H9 (cell line): Measurements from ENCODE around the gene JAKMIP1. TPM values are rescaled to one million over a fixed set of nuclear protein-coding genes. Genes with fewer than 3 reads are reported as not detected.
A peak's percentile ranks its signal among the peaks of the same experiment; 100 is the strongest.

Experiments used
- DNase-seq: peaks from one replicate; pipeline ENCODE4 v3.0.0-alpha.2; 2017
- H2AFZ ChIP-seq: one replicate; pipeline ENCODE4 v1.6.1; 2013; ENCODE audit warnings: mild to moderate bottlenecking, low read length, control low read depth, moderate library complexity
- H2AK5ac ChIP-seq: 2 replicates; pipeline ENCODE4 v1.6.1; 2013; ENCODE audit warnings: low read length, control low read depth, mixed read lengths; ENCODE audit not compliant: insufficient read length
- H2BK120ac ChIP-seq: one replicate; pipeline ENCODE4 v1.6.1; 2013; ENCODE audit warnings: low read depth, mild to moderate bottlenecking, low read length, control low read depth, inconsistent platforms; ENCODE audit not compliant: poor library complexity, severe bottlenecking
- H2BK12ac ChIP-seq: 2 replicates; pipeline ENCODE4 v1.6.1; 2013; ENCODE audit warnings: low read length, control low read depth, mixed read lengths, low read depth; ENCODE audit not compliant: insufficient read length
- H2BK15ac ChIP-seq: 2 replicates; pipeline ENCODE4 v1.6.1; 2013; ENCODE audit warnings: low read depth, low read length, control low read depth
- H2BK20ac ChIP-seq: one replicate; pipeline ENCODE4 v1.6.1; 2013; ENCODE audit warnings: low read depth, mild to moderate bottlenecking, low read length, control low read depth, inconsistent platforms; ENCODE audit not compliant: poor library complexity, severe bottlenecking
- H2BK5ac ChIP-seq: 2 replicates; pipeline ENCODE4 v1.6.1; 2013; ENCODE audit warnings: low read length, control low read depth, mixed read lengths; ENCODE audit not compliant: insufficient read length
- H3K14ac ChIP-seq: 2 replicates; pipeline ENCODE4 v1.6.1; 2013; ENCODE audit warnings: low read length, control low read depth; ENCODE audit not compliant: insufficient read depth
- H3K18ac ChIP-seq: 2 replicates; pipeline ENCODE4 v1.6.1; 2013; ENCODE audit warnings: low read depth, mild to moderate bottlenecking, mixed read lengths, low read length, control low read depth; ENCODE audit not compliant: insufficient read length
- H3K23ac ChIP-seq: 2 replicates; pipeline ENCODE4 v1.6.1; 2013; ENCODE audit warnings: low read length, control low read depth, mixed read lengths, low read depth; ENCODE audit not compliant: insufficient read length
- H3K23me2 ChIP-seq: 2 replicates; pipeline ENCODE4 v1.6.1; 2013; ENCODE audit warnings: low read depth, mild to moderate bottlenecking, mixed read lengths, low read length, control low read depth; ENCODE audit not compliant: insufficient read length, poor library complexity, severe bottlenecking
- H3K27ac ChIP-seq: 2 replicates; pipeline ENCODE4 v1.5.1; 2013; ENCODE audit warnings: low read length, control low read depth, mixed read lengths, low read depth; ENCODE audit not compliant: insufficient read length
- H3K27me3 ChIP-seq: 2 replicates; pipeline ENCODE4 v1.6.1; 2013; ENCODE audit warnings: low read length, control low read depth, inconsistent platforms; ENCODE audit not compliant: insufficient read depth
- H3K4ac ChIP-seq: 2 replicates; pipeline ENCODE4 v1.6.1; 2013; ENCODE audit warnings: low read depth, mild to moderate bottlenecking, control low read depth, inconsistent platforms, low read length, moderate library complexity
- H3K4me1 ChIP-seq: 2 replicates; pipeline ENCODE4 v1.6.1; 2013; ENCODE audit warnings: low read length, control low read depth, inconsistent platforms; ENCODE audit not compliant: insufficient read depth
- H3K4me2 ChIP-seq: 2 replicates; pipeline ENCODE4 v1.6.1; 2013; ENCODE audit warnings: low read length, control low read depth, mixed read lengths; ENCODE audit not compliant: insufficient read length, insufficient read depth
- H3K56ac ChIP-seq: 2 replicates; pipeline ENCODE4 v1.6.1; 2013; ENCODE audit warnings: low read depth, mild to moderate bottlenecking, mixed read lengths, low read length, control low read depth; ENCODE audit not compliant: insufficient read length
- H3K79me1 ChIP-seq: 2 replicates; pipeline ENCODE4 v1.6.1; 2013; ENCODE audit warnings: low read depth, mild to moderate bottlenecking, moderate library complexity, low read length, control low read depth, inconsistent platforms; ENCODE audit not compliant: insufficient read depth, poor library complexity, severe bottlenecking
- H3K79me2 ChIP-seq: 2 replicates; pipeline ENCODE4 v1.6.1; 2013; ENCODE audit warnings: low read length, control low read depth, inconsistent platforms; ENCODE audit not compliant: insufficient read depth
- H3K9ac ChIP-seq: 2 replicates; pipeline ENCODE4 v1.6.1; 2013; ENCODE audit warnings: low read length, control low read depth, mixed read lengths; ENCODE audit not compliant: insufficient read length; ENCODE audit errors: extremely low read depth
- H3K9me3 ChIP-seq: one replicate; pipeline ENCODE4 v1.6.1; 2013; ENCODE audit warnings: low read depth, low read length, inconsistent platforms; ENCODE audit not compliant: control insufficient read depth
- H3T11ph ChIP-seq: one replicate; pipeline ENCODE4 v1.6.1; 2013; ENCODE audit warnings: mild to moderate bottlenecking, low read length, control low read depth, inconsistent platforms
- H4K20me1 ChIP-seq: one replicate; pipeline ENCODE4 v1.6.1; 2013; ENCODE audit not compliant: control insufficient read depth, insufficient read length, insufficient read depth
- H4K5ac ChIP-seq: 2 replicates; pipeline ENCODE4 v1.6.1; 2013; ENCODE audit warnings: low read depth, mild to moderate bottlenecking, mixed read lengths, low read length, control low read depth; ENCODE audit not compliant: insufficient read length
- H4K8ac ChIP-seq: replicated peaks from 2 replicates; pipeline ENCODE4 v1.6.1; 2013; ENCODE audit warnings: low read length, control low read depth, mixed read lengths, low read depth; ENCODE audit not compliant: insufficient read length
- H4K91ac ChIP-seq: 2 replicates; pipeline ENCODE4 v1.6.1; 2013; ENCODE audit warnings: low read depth, mild to moderate bottlenecking, moderate library complexity, mixed read lengths, low read length, control low read depth; ENCODE audit not compliant: insufficient read length
- H3K27ac Mint-ChIP-seq, 3 experiments: 2 replicates in 2 of 3; 3 replicates in 1 of 3; pipeline ENCODE4 v1.8.0; 2020 to 2021; ENCODE audit warnings: mixed read lengths in 3 of 3, mild to moderate bottlenecking in 1 of 3, moderate library complexity in 1 of 3
- H3K27me3 Mint-ChIP-seq: 2 replicates; pipeline ENCODE4 v1.8.0; 2021; ENCODE audit warnings: low read depth, mild to moderate bottlenecking, moderate library complexity, mixed read lengths
- H3K36me3 Mint-ChIP-seq, 3 experiments: 2 replicates in 2 of 3; 3 replicates in 1 of 3; pipeline ENCODE4 v1.8.0; 2020 to 2021; ENCODE audit warnings: low read depth in 3 of 3, mixed read lengths in 3 of 3; ENCODE audit not compliant: insufficient read depth in 1 of 3
- H3K4me1 Mint-ChIP-seq, 2 experiments: 2 replicates each; pipeline ENCODE4 v1.8.0; 2020; ENCODE audit warnings: mixed read lengths in 2 of 2
- H3K4me3 Mint-ChIP-seq, 2 experiments: 2 replicates in 1 of 2; 3 replicates in 1 of 2; pipeline ENCODE4 v1.8.0; 2020 to 2021; ENCODE audit warnings: mild to moderate bottlenecking in 2 of 2, mixed read lengths in 2 of 2, moderate library complexity in 1 of 2
- H3K9me3 Mint-ChIP-seq, 2 experiments: 2 replicates in 1 of 2; 3 replicates in 1 of 2; pipeline ENCODE4 v1.8.0; 2020; ENCODE audit warnings: mild to moderate bottlenecking in 2 of 2, mixed read lengths in 2 of 2, moderate library complexity in 1 of 2
- WGBS: extraction: QIAGEN DNeasy Blood & Tissue Kit; methylation state at CpG from one replicate; pipeline ENCODE4 v1.1.7; 2013; ENCODE audit warnings: missing lambda C conversion rate, low lambda C conversion rate, mixed read lengths; ENCODE audit not compliant: insufficient read length; ENCODE audit errors: extremely low coverage; 5-methylcytosine and 5-hydroxymethylcytosine counted together
- total RNA-seq: library from RNA; stranded (reverse); gene quantifications from 2 replicates; pipeline ENCODE4 v1.2.1, GENCODE V29; 2021
- TF ChIP-seq, protein P1 (sequence below): fragments of 200-600 bp; sonication (generic); conservative IDR thresholded peaks from 3 replicates; pipeline ENCODE4 v1.8.0; 2021; ENCODE audit warnings: antibody characterized with exemption, mild to moderate bottlenecking

The JAKMIP1 gene
- total RNA-seq, 1 experiment from 2014 or later, result 1.5 TPM

- H3K56ac ChIP-seq, result no peak overlapping the region
- no peaks in the 10 kb centered on the region for H3K9me3 ChIP-seq
- no peak overlapping the region for H3K9ac ChIP-seq
- no peak overlapping the region for H4K8ac ChIP-seq
- no peak overlapping the region for H2BK20ac ChIP-seq
- no CpG with 5 or more reads among the region's 60 CpGs for WGBS
- no peak overlapping the region for H2BK5ac ChIP-seq
- H3K23me2 ChIP-seq, result no peaks in the 10 kb centered on the region
- no peak overlapping the region for H3K27ac ChIP-seq
- no peak overlapping the region for H3K18ac ChIP-seq
- no peaks in the 10 kb centered on the region for H3K79me1 ChIP-seq
- Mint-ChIP-seq H3K4me3 (no peak overlapping the region), H3K27ac (no peak overlapping the region), H3K36me3 (peaks cover 0 to 3% (median 0%) of the 10 kb centered on the region in 3 experiments; a peak in 3 of 7 replicates), H3K4me1 (peaks cover 26 to 32% of the 10 kb centered on the region in 2 experiments), H3K9me3 (no peaks in the 10 kb centered on the region), H3K27me3 (peaks cover 16% of the 10 kb centered on the region)
- H3T11ph ChIP-seq, result no peak overlapping the region
- H3K4ac ChIP-seq, result no peak overlapping the region
- H2AK5ac ChIP-seq, result no peak overlapping the region
- H2AFZ ChIP-seq, result no peak overlapping the region
- H3K4me2 ChIP-seq, result no peak overlapping the region
- H4K91ac ChIP-seq, result no peak overlapping the region
- H2BK15ac ChIP-seq, result no peak overlapping the region
- no peak overlapping the region for H3K14ac ChIP-seq
- no peaks in the 10 kb centered on the region for H3K27me3 ChIP-seq
- H2BK12ac ChIP-seq, result no peak overlapping the region
- H4K5ac ChIP-seq, result no peak overlapping the region
- TF ChIP-seq, protein P1, sequence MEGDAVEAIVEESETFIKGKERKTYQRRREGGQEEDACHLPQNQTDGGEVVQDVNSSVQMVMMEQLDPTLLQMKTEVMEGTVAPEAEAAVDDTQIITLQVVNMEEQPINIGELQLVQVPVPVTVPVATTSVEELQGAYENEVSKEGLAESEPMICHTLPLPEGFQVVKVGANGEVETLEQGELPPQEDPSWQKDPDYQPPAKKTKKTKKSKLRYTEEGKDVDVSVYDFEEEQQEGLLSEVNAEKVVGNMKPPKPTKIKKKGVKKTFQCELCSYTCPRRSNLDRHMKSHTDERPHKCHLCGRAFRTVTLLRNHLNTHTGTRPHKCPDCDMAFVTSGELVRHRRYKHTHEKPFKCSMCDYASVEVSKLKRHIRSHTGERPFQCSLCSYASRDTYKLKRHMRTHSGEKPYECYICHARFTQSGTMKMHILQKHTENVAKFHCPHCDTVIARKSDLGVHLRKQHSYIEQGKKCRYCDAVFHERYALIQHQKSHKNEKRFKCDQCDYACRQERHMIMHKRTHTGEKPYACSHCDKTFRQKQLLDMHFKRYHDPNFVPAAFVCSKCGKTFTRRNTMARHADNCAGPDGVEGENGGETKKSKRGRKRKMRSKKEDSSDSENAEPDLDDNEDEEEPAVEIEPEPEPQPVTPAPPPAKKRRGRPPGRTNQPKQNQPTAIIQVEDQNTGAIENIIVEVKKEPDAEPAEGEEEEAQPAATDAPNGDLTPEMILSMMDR, result no peak
- H4K20me1 ChIP-seq, result no peaks in the 10 kb centered on the region
- H3K4me1 ChIP-seq, result no peaks in the 10 kb centered on the region
- H2BK120ac ChIP-seq, result no peak overlapping the region
- DNase-seq, result peak; percentile 61
- no peaks in the 10 kb centered on the region for H3K79me2 ChIP-seq
- H3K23ac ChIP-seq, result no peak overlapping the region
These were observed 94.9 kb downstream of the JAKMIP1 start for GRCh38 chr4:6105311-6105911.
